Epithelial cell of esophagus (primary cell): ENCODE data around the gene PLEKHG3.
A peak's percentile ranks its signal among the peaks of the same experiment; 100 is the strongest.
"Not testable (repeated sequence)": the region's sequence is repeated elsewhere in the genome, so short reads cannot be mapped to it uniquely, and the experiment has no call there.

Experiments
- DNase-seq: peaks from one replicate; pipeline ENCODE4 v3.0.0; 2010; ENCODE audit warnings: low read depth
- H3K4me3 ChIP-seq: 2 replicates; pipeline ENCODE4 v1.5.1; 2011; ENCODE audit warnings: mild to moderate bottlenecking, low read length, control low read depth
- TF ChIP-seq, protein P1 (sequence below): IDR thresholded peaks from 2 replicates; pipeline ENCODE4 v1.5.1; 2011; ENCODE audit warnings: low read depth, mild to moderate bottlenecking, low read length, control low read depth, inconsistent platforms; ENCODE audit not compliant: insufficient read depth; ENCODE audit errors: missing control alignments

PLEKHG3 gene

GRCh38 chr14:64704143-64704742, at the start of gene PLEKHG3:
Gene PLEKHG3 (plus strand): TSS chr14:64704424. CDS start chr14:64727632, 23,208 bp downstream.
- peak within 1 kb of the TSS; percentile 78 for H3K4me3 ChIP-seq
- peak; percentile 87 for DNase-seq
- TF ChIP-seq, protein P1, sequence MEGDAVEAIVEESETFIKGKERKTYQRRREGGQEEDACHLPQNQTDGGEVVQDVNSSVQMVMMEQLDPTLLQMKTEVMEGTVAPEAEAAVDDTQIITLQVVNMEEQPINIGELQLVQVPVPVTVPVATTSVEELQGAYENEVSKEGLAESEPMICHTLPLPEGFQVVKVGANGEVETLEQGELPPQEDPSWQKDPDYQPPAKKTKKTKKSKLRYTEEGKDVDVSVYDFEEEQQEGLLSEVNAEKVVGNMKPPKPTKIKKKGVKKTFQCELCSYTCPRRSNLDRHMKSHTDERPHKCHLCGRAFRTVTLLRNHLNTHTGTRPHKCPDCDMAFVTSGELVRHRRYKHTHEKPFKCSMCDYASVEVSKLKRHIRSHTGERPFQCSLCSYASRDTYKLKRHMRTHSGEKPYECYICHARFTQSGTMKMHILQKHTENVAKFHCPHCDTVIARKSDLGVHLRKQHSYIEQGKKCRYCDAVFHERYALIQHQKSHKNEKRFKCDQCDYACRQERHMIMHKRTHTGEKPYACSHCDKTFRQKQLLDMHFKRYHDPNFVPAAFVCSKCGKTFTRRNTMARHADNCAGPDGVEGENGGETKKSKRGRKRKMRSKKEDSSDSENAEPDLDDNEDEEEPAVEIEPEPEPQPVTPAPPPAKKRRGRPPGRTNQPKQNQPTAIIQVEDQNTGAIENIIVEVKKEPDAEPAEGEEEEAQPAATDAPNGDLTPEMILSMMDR: no peak

DNA sequence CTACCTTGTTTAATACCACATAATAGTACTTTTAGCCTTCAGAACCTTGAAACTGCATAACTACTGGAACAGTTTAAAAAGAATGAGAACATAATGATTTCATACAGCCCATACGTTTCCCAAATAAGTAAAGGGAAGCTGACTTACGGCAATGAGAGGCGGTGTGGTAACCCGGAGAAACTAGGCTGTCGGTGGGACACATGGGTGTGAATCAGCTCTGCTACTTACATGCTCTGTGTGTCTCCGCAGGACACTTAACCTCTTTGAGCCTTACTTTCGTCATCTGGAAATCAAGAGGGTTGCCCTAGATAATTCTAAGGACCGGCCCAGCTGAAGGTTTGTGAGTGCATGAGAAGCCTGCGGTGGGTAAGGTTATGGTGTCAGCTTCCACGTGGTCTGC, 49.3 kb upstream of the PLEKHG3 start:
- TF ChIP-seq, protein P1: no peak
- no peak overlapping the region for H3K4me3 ChIP-seq
- no peak for DNase-seq

DNA sequence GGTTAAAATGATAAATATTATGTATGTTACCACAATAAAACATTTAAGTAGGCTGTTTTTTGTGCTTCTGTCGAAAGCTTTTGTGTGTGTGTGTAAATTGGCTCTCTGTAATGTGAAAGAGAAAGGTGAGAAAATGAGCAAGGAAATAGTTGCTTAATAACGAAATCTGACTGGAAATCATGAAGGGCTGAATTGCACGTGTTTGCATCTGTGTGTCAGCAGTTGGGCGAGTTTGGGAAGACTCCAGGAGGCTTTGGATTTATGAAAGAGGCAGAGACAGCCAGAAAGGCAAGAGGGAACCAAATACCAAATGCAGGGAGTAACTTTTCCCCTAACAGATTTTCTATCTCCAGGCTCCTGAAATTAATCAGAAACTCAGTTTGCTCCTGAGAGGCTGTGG, 47.2 kb upstream of the PLEKHG3 start:
- DNase-seq: peak; percentile 77
- no peak overlapping the region for H3K4me3 ChIP-seq
- TF ChIP-seq, protein P1: no peak

DNA sequence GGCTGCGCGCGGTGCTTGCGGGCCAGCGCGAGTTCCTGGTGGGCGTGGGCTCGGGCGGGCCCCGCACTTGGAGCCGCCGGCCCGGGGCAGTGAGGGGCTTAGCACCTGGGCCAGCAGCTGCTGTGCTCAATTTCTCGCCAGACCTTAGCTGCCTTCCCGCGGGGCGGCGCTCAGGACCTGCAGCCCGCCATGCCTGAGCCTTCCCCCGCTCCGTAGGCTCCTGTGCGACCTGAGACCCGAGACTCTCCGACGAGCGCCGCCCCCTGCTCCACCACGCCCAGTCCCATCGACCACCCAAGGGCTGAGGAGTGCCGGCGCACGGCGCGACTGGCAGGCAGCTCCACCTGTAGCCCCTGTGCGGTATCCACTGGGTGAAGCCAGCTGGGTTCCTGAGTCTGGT, 46.0 kb upstream of the PLEKHG3 start:
- TF ChIP-seq, protein P1: no peak
- DNase-seq: no peak
- H3K4me3 ChIP-seq: no peak overlapping the region

DNA sequence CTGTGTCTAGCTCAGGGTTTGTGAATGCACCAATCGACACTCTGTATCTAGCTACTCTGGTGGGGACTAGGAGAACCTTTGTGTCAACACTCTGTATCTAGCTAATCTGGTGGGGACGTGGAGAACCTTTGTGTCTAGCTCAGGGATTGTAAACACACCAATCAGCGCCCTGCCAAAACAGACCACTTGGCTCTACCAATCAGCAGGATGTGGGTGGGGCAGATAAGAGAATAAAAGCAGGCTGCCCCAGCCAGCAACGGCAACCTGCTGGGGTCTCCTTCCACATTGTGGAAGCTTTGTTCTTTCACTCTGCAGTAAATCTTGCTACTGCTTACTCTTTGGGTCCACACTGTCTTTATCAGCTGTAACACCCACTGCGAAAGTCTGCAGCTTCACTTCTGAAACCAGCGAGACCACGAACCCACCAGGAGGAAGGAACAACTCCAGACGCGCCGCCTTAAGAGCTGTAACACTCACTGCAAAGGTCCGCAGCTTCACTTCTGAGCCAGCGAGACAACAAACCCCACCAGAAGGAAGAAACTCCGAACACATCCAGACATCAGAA, 45.4 kb upstream of the PLEKHG3 start:
- not testable (repeated sequence) for DNase-seq, H3K4me3 ChIP-seq

DNA sequence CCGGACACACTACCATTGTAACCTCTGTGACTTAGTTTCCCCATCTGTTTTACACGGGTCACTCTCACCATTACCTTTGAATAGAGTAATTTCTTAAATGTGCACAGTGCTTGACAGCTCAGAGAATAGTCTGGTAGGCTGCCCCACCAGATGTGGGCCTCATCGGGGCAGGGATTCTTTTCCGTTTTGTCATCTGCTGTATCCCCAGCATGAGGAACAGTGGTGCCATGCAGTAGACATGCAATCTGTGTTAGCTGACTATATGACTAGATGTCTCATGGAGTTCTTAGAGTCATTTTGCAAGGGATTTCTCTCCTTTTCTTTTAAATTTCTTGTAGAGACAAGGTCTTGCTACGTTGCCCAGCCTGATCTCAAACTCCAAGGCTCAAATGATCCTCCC, 44.9 kb upstream of the PLEKHG3 start:
- no peak overlapping the region for H3K4me3 ChIP-seq
- DNase-seq: no peak
- TF ChIP-seq, protein P1: no peak

DNA sequence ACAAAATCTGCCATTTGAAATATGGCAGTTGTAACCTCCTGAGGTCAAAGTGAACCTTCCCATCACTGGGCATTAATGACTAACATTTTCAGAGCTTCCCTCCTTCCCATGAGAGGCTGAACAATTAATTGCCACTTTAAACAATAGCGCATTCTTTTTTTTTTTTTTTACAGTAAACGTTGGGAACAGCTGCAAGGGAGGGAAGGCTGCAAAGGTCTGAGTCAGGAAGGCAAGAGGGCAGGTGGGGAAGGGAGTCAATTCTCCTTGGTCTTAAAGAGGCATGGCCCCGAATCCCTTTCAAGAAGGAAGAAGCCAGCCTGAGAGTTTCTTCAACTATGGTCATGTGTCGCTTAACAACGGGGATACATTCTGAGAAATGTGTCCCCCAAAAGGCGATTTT, 41.0 kb upstream of the PLEKHG3 start:
- TF ChIP-seq, protein P1: no peak

More for the DNA sequence above, 41.0 kb upstream of the PLEKHG3 start:
- no peak overlapping the region for H3K4me3 ChIP-seq
- no peak for DNase-seq
